ENCODE measurements around the gene ANO1. TPM values are rescaled to one million over a fixed set of nuclear protein-coding genes. Genes with fewer than 3 reads are reported as not detected.

ANO1 gene
- total and polyA plus RNA-seq, 2 donors: 10.4 to 15.0 TPM

DNA sequence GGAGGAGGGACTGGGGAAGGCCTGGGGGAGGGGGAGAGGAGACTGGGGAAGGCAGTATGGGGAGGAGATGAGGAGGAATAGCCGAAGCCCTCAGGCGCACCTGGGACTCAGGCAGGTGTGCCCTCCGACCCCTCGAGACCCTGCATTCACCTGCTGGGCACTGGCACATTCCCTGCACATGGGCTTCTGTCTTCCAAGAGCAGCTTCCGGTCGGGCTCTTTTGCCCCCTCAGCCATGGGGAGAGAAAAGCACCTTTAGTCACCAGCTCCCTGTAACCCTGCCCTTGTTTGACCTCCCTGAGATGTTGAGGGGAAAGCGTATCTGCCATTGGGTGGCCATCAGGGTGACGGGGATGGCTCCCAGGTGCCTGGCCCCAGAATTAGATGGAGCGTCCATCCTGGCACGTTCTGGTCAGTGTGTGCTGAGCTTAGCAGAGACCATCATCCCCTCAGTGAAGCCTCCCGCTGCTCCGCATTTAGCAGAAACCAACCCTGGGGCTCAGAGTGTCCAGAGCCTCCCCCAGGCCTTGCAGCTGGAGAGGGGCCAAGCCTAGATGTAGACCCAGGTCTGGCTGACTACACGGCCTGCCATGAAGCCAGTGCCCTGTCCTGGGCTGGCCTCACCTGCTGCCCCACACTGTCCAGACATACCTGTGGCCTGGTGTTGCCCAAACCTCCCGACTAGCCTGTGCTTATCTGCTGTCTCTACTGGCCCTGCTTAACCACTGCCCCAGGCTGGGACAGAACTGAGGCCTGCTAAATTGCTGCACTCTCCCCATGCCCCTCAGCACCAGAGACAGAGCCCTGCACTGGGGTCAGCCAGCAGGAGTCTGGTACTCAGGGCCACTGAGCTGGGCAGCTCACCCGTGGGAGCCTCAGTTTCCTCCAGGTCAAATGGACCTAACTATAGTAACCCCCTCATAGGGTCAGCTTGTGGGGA is 6.2 kb downstream of the ANO1 start:
- Histone ChIP-seq H3K27ac (ENCODE audit: low read depth) (no peak overlapping the region), H3K36me3 (ENCODE audit: insufficient read depth) (no peaks in the 10 kb centered on the region), H3K4me3 (ENCODE audit: low read depth, low read length) (no peak overlapping the region), H3K4me1 (ENCODE audit: insufficient read depth) (no peaks in the 10 kb centered on the region)
- 94% methylated on average over 15 of the region's 15 CpGs for WGBS
- DNase-seq (ENCODE audit: extremely low spot score): no peak

DNA sequence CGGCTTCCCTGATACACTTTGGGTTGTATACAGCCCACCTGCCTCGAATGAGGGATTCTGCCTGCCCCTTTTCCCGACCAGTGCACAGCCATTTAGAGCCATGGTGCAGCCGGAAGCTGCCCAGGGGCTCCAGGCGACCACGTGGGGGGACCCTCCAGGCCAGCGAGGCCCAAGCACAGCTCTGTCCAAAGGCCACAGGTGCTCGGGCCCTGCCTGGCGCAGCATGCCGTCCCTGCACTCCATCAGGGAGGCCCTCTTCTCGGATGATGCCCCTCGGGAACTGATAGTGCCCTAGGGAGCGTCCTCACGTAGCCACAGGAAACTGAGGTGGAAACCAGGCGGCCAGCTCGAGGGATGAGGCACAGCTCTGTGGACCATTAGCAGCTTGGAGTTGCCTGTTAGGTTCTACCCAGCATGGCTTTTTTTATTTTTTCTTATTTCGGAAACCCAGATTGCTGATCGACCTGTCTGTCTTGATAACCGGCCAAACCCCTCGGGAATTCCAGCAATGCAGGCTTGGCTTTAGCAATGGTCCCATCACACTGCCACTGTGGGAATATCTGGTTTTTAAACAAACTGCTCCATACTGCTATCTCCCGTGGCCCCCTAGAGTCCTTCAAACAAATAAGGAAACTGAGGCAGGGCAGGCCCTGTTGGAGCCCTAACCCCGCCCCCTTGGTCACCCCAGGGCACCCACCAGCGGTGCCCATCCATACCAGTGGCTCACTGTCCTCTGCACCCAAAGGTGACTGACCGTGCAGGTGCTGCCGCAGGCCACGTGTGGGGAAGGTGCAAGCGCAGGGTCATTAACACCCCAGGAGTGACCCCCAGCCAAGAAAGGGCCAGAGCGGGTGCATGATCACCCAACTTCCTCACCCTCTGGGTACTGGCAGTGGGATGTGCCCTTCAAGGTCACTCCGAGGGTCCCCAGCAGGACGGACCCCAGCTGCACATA is 8.0 kb downstream of the ANO1 start:
- no peak for DNase-seq (ENCODE audit: extremely low spot score)
- H3K4me3 ChIP-seq (ENCODE audit: low read depth, low read length): no peak overlapping the region
- no peaks in the 10 kb centered on the region for H3K4me1 ChIP-seq (ENCODE audit: insufficient read depth)
- H3K36me3 ChIP-seq (ENCODE audit: insufficient read depth): no peaks in the 10 kb centered on the region
- 84% methylated on average over 30 of the region's 30 CpGs for WGBS
- no peak overlapping the region for H3K27ac ChIP-seq (ENCODE audit: low read depth)

GRCh38 chr11:70087446-70088167 is 9.5 kb downstream of the ANO1 start:
- Histone ChIP-seq H3K4me3 (ENCODE audit: low read depth, low read length) (no peak overlapping the region), H3K4me1 (ENCODE audit: insufficient read depth) (no peaks in the 10 kb centered on the region), H3K27ac (ENCODE audit: low read depth) (no peak overlapping the region), H3K36me3 (ENCODE audit: insufficient read depth) (no peaks in the 10 kb centered on the region)
- 81% methylated on average over 32 of the region's 32 CpGs for whole genome bisulfite sequencing
- no peak for DNase-seq (ENCODE audit: extremely low spot score)

DNA sequence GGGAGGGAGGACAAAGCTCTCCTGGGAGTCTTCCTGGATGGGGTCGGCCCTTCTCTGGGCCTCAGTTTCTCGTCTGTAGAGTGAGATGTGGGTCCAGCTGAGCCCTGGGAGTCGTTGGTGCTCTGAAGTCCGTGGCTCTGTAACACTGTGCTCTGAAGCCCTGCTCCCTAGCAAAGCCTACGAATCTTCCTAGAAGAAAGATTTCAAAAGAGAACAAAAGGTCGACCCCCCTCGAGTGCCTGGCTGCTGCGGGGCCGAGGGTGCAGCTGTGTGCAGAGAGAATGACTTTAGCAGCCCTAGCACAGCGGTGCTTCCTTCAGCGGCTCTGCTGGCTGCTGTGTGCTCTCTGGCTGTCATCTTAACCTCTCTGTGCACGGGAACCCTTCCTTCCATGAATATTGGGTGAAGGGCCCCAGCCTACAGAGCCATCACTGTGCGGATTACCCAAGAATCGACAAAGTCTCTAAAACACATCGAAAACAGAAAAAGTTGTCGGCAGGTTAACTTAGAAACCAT is 10.7 kb downstream of the ANO1 start:
- Histone ChIP-seq H3K27ac (ENCODE audit: low read depth) (no peak overlapping the region), H3K4me3 (ENCODE audit: low read depth, low read length) (no peak overlapping the region), H3K36me3 (ENCODE audit: insufficient read depth) (no peaks in the 10 kb centered on the region), H3K4me1 (ENCODE audit: insufficient read depth) (no peaks in the 10 kb centered on the region)
- 87% methylated on average over 16 of the region's 16 CpGs for WGBS
- no peak for DNase-seq (ENCODE audit: extremely low spot score)

GRCh38 chr11:70089631-70090030 is 11.5 kb downstream of the ANO1 start:
- no peak for DNase-seq (ENCODE audit: extremely low spot score)
- 80% methylated on average over 9 of the region's 9 CpGs for WGBS
- no peaks in the 10 kb centered on the region for H3K36me3 ChIP-seq (ENCODE audit: insufficient read depth)
- no peak overlapping the region for H3K27ac ChIP-seq (ENCODE audit: low read depth)
- no peaks in the 10 kb centered on the region for H3K4me1 ChIP-seq (ENCODE audit: insufficient read depth)
- H3K4me3 ChIP-seq (ENCODE audit: low read depth, low read length): no peak overlapping the region

DNA sequence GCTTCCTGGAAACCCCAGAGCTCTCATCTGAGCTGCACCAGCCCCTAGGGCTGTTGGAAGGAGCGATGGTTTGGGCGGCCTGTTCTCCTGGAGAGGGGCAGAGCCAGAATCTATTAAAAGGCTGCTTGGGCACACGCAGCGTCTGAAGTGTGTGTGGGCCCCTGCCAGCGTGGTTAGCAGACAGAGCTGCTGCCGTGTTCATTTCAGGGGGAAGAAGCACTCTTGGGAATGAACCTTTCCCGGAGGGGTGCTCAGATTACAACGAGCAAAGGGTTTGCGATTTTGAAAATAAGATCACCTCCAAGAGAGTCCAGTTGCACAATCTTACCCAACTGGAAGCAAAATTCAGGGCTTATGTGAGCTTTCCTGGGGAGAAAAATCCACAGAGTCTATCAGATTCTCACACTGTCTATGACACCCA is 12.9 kb downstream of the ANO1 start:
- H3K36me3 ChIP-seq (ENCODE audit: insufficient read depth): no peaks in the 10 kb centered on the region
- DNase-seq (ENCODE audit: extremely low spot score): no peak
- no peak overlapping the region for H3K4me3 ChIP-seq (ENCODE audit: low read depth, low read length)
- WGBS: 22% methylated on average over 9 of the region's 9 CpGs
- no peak overlapping the region for H3K27ac ChIP-seq (ENCODE audit: low read depth)
- H3K4me1 ChIP-seq (ENCODE audit: insufficient read depth): no peaks in the 10 kb centered on the region

- Histone ChIP-seq H3K4me3 (ENCODE audit: low read depth, low read length) (no peak overlapping the region), H3K36me3 (ENCODE audit: insufficient read depth) (no peaks in the 10 kb centered on the region), H3K27ac (ENCODE audit: low read depth) (no peak overlapping the region), H3K4me1 (ENCODE audit: insufficient read depth) (no peaks in the 10 kb centered on the region)
- 92% methylated on average over 8 of the region's 8 CpGs for WGBS
- DNase-seq (ENCODE audit: extremely low spot score): no peak
Observed at GRCh38 chr11:70091638-70092037, 13.5 kb downstream of the ANO1 start.

DNA sequence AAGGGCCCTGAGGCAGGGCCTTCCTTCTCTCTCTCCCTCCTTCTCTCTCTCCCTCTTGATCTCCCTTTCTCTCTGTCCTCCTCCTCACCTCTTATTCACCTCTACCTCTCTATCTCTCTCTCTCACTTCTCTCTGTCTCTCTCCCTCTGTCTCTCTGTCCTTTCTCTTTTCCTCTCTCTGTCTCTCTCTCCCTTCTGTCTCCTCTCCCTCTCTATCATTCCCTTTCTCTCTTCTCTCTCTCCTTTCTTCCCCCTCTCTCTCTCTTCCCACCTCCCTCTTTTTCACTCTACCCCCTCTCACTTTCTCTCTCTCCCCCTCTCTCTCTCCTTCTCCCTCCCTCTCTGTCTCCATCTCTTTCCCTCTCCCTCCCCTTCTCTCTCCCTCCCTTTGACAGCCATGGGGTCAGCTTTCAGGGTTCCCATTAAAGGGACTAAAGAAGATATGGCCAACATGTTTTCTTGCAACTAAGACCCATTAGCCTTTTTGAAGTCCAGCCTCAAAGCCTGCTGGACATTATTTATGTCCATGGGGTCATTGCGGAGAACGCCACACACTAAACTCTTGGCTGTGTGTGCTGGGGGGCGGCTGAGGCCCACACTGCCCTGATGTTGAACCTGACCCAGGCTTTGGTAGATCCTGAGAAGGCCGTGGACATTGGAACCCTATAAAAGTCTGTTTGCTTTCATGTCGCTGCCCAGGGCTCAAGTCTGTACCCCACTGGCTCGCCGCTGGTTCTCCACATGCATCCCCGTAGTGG is 15.0 kb downstream of the ANO1 start:
- WGBS: 75% methylated on average over 8 of the region's 8 CpGs
- Histone ChIP-seq H3K27ac (ENCODE audit: low read depth) (no peak overlapping the region), H3K36me3 (ENCODE audit: insufficient read depth) (no peaks in the 10 kb centered on the region), H3K4me1 (ENCODE audit: insufficient read depth) (no peaks in the 10 kb centered on the region), H3K4me3 (ENCODE audit: low read depth, low read length) (no peak overlapping the region)
- no peak for DNase-seq (ENCODE audit: extremely low spot score)

GRCh38 chr11:70095541-70096252 is 17.6 kb downstream of the ANO1 start:
- 42% methylated on average over 13 of the region's 13 CpGs for WGBS
- H3K36me3 ChIP-seq (ENCODE audit: insufficient read depth): no peaks in the 10 kb centered on the region

GRCh38 chr11:70097783-70098563 is 19.9 kb downstream of the ANO1 start:
- no peaks in the 10 kb centered on the region for H3K4me1 ChIP-seq (ENCODE audit: insufficient read depth)
- no peak overlapping the region for H3K4me3 ChIP-seq (ENCODE audit: low read depth, low read length)
- 87% methylated on average over 23 of the region's 23 CpGs for WGBS
- no peaks in the 10 kb centered on the region for H3K36me3 ChIP-seq (ENCODE audit: insufficient read depth)
- no peak overlapping the region for H3K27ac ChIP-seq (ENCODE audit: low read depth)
- no peak for DNase-seq (ENCODE audit: extremely low spot score)

More at GRCh38 chr11:70095541-70096252, 17.6 kb downstream of the ANO1 start:
- no peak overlapping the region for H3K4me3 ChIP-seq (ENCODE audit: low read depth, low read length)
- DNase-seq (ENCODE audit: extremely low spot score): no peak
- no peak overlapping the region for H3K27ac ChIP-seq (ENCODE audit: low read depth)
- H3K4me1 ChIP-seq (ENCODE audit: insufficient read depth): no peaks in the 10 kb centered on the region

GRCh38 chr11:70098936-70099335 is 20.8 kb downstream of the ANO1 start:
- Histone ChIP-seq H3K27ac (ENCODE audit: low read depth) (no peak overlapping the region), H3K36me3 (ENCODE audit: insufficient read depth) (no peaks in the 10 kb centered on the region), H3K4me1 (ENCODE audit: insufficient read depth) (no peaks in the 10 kb centered on the region), H3K4me3 (ENCODE audit: low read depth, low read length) (no peak overlapping the region)
- 81% methylated on average over 12 of the region's 12 CpGs for WGBS
- no peak for DNase-seq (ENCODE audit: extremely low spot score)

Measured in urinary bladder (tissue), 4 donors.